Measurements from ENCODE around the gene MMEL1.

- no peak for TF ChIP-seq EZH2 (IDR thresholded peaks at IDR 0.05; ENCODE audit: low read depth)
- TF ChIP-seq, protein P1, sequence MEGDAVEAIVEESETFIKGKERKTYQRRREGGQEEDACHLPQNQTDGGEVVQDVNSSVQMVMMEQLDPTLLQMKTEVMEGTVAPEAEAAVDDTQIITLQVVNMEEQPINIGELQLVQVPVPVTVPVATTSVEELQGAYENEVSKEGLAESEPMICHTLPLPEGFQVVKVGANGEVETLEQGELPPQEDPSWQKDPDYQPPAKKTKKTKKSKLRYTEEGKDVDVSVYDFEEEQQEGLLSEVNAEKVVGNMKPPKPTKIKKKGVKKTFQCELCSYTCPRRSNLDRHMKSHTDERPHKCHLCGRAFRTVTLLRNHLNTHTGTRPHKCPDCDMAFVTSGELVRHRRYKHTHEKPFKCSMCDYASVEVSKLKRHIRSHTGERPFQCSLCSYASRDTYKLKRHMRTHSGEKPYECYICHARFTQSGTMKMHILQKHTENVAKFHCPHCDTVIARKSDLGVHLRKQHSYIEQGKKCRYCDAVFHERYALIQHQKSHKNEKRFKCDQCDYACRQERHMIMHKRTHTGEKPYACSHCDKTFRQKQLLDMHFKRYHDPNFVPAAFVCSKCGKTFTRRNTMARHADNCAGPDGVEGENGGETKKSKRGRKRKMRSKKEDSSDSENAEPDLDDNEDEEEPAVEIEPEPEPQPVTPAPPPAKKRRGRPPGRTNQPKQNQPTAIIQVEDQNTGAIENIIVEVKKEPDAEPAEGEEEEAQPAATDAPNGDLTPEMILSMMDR (conservative IDR thresholded peaks at IDR 0.05), result no peak
These were observed 77.1 kb downstream of the MMEL1 start for GRCh38 chr1:2555634-2556276.

Data from PC-9 (cell line).